ENCODE results near the gene LAMA2.

The LAMA2 gene

DNA sequence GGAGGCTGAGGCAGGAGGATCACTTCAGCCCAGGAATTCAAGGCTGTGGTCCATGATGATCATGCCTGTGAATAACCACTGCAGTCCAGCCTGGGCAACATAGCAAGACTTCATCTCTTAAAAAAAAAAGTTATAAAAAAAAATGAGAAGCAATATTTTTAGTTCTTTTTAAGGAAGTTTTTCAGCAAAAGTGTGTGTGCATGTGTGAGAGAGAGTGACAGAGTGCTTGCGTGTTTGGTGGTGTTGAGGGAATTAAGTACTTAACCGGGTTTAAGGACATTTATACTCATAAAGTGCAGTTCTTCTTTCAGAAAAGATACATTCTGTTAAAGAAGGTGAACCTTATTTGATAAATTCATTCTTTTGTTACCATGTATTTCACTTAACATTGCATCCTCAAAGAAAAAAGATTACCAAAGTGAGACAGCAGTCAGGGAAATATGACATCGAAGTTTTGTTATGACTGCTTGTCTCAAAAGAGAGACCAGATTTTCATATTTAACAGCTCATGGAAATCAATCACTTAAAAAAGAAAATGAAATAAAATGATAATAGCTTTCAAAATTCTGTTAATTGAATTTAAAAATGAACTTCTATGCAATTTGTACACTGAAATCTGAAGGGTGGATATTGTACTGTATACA lies 572.3 kb downstream of the LAMA2 start:
- DNase-seq (ENCODE audit: low read depth) = no peak

DNA sequence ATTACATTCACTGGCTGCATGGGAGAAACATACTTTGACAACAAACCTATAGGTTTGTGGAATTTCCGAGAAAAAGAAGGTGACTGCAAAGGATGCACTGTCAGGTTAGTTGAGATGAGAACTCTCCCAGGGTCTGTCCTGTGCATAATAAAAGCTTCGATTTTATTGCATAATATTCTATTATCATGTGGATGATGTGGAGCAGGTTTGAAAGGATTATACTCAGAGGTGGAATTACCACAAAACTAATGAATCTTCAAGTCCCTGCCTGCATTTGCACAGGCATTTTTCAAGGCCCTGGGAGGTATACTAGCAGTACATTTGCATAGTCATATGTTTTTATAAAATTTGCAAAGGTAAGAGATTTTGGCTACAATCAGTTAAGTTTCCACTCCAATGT lies 577.3 kb downstream of the LAMA2 start:
- DNase-seq (ENCODE audit: low read depth) = no peak

DNA sequence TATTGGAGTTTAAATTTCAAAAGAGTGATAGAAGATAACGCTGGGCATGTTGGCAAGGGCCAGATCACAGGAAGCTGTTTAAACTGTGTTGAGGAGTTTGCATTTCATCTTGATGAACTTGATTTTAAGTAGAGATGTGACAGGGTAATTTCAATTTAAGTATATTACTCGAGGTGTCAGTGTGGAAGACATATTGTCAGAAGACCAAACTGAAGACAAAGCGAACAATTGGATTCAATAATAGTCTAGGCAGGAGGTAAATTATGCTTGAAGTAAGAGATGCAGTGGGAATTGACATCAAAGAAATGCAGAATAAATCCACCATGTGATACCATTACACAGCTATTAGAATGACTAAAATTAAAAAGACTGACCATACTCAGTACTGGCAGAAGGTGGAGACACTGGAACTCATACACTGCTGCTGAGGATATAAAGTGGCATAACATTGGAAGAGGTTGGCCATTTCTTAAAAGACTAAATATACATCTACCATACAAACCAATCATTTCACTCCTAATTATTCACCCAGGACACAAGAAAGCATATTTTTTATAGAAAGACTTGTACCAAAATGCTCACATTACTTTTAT lies 586.2 kb downstream of the LAMA2 start:
- DNase-seq (ENCODE audit: low read depth) = no peak

DNA sequence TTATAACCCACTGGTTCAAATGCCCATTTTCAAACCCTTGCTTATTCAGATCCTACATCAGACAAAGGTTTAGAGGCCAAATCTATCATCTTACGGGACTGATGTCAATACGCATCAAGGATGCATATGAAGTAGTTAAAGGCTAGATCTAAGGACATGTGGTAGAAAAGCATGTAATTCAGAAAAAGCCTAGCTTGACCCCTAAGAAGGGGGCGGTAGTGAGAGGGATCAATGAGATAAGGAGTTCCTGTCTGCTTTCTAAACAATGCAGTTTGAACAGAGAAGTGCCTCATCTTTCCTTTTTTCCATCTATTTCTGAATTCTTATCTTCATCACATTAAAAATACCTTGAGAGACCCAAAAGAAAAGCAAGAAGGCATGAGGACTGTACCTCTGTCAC lies 589.3 kb downstream of the LAMA2 start:
- DNase-seq (ENCODE audit: low read depth) = no peak

DNA sequence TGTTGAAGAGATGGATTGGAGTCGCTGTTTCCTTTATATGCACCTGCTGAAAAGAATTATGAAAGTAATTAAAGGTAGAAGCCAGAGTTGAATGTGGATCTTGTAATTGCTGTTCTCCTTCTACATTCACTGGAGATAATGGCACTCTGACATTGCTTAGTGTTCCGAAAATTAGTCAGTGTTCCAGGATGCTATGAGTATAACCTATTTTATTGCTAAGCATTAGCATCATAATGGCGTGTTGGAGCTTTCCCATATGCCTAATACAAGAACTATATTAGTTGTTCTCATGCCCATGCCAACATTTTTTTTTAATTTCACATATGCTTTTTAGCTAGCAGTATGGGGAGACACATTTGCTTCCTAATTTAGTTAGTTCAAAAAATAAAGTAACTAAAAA lies 590.6 kb downstream of the LAMA2 start:
- no peak for DNase-seq (ENCODE audit: low read depth)

DNA sequence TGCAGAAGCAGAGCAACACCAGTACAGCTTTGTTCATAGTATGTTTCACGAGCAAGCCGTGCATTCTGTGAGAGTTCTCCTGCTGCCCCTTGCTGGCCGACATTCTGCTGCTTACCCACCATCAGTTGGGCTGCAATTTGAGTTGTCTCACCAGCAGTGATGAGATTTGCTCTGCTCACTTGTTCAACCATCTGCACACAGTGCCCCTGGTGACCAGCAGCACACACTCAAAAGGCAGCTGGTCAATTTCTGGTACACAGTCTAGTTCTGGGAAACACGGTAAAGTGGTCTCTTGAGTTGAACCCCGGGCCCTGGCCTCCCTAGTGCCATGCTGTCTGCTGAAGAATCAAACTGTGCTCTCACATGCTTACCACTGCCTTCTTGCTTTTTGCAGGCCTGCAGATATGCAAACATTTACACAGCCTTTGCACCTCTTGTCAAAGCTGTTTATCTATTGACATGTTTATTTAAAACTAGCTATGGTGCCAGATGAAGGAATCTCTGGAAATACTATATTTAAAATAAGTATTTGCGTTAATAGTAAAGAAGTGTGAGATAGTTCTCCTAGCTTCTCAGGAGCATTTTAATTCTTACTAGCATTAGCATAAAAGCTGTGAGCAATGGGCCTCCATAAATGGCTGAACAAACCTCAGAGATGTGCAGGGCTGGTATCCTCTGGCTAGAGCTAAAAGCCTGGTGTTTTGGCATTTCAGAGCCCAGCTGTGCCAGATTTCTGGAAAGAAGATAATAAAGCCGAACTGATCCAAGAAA lies 592.7 kb downstream of the LAMA2 start:
- DNase-seq (ENCODE audit: low read depth) = no peak

DNA sequence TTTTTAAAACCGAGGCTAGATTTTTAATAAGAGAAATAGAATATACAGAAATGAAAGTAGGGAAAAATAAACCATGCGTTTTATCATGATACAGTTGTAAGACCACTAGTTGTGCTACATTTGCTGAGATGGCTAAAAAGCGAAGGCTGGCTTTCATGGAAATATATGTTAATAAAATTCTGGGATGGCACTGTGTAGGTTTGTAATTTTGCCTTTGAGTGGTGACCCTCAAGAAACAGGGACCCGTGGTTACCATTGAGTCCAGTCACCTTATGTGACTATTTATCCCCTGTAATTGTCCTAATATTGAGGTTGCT lies 593.3 kb downstream of the LAMA2 start:
- DNase-seq (ENCODE audit: low read depth) = no peak

DNA sequence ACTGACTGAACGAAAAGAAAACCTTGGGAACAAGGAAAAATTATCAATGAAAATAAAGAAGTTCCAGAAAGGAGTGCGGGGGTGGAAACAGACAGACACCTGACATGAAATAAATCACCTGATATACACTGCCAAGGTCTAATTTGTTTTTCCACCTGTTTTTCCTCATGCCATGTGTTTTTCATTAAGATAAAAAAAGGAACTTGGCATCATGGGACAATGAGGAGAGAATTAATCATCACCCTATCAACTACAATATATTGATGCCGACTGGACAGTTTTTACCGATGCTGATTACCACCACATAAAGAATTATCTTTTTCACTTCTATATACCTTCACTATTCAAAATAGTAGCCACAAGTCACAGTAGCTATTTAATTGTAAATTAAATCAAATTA lies 593.9 kb downstream of the LAMA2 start:
- no peak for DNase-seq (ENCODE audit: low read depth)

DNA sequence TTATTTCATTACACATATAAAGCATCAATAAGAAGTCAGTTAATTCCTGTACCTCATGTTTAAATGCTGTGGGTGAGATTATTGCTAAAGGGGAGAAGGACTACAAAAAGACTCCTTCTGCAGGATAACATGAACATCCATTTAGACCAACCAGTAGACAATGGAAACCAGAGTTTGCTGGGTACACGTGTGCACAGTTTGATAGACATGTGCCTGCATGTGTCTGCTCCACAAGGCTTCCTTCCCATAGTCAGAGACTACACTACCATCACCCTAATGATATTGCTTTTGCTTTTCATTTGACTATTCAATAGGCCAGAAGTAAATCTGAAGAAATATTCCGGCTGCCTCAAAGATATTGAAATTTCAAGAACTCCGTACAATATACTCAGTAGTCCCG lies 595.4 kb downstream of the LAMA2 start:
- DNase-seq (ENCODE audit: low read depth) = no peak

DNA sequence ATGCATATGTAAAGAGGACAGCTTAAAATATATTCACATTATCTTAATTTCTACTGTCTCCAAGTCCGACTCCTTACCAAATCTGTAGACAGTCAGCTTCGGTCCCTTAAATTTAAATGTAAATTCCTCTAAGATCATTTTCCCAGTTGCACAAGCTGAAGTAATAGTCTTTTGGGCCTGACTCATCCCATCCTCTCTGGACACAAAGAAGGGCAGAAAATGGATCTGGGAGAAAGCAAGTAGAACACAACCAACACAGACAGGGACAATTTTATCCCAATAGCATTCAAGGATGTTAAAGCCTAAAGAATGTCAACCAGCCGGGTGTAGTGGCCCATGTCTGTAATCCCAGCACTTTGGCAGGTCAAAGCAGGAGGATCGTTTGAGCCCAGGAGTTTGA lies 598.8 kb downstream of the LAMA2 start:
- no peak for DNase-seq (ENCODE audit: low read depth)

DNA sequence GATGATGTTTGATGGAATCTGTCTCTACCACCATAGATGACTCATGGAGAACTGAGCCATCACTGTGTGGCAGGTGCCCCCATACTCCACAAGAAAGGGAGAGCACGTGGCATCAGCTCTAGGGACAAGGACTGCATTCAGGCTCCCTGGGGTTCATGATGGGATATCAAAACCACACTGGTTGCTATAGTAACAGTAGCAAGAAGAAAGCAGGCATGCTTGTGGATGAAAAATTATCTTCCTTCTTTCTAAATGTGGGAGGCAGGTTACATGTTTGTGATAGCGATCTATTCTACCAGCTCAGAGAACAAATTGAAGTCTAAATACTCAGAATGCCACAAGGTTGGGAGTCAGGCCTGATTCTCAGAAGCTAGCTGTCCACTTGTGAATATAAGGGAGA lies 602.8 kb downstream of the LAMA2 start:
- no peak for DNase-seq (ENCODE audit: low read depth)

DNA sequence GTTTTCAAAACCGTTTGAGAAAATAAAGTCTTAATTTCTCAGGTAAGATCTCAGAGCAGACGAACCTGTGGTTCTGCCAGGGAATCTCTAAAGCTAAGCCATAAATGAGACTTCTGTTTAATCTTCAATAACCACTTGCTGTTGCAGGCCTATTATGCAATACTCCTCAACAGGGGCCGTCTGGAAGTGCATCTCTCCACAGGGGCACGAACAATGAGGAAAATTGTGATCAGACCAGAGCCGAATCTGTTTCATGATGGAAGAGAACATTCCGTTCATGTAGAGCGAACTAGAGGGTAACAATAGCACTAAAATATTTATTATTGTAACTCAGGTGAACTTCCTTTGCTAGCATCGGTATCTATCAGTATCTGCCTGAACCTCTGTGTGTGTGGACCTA lies 603.4 kb downstream of the LAMA2 start:
- no peak for DNase-seq (ENCODE audit: low read depth)

DNA sequence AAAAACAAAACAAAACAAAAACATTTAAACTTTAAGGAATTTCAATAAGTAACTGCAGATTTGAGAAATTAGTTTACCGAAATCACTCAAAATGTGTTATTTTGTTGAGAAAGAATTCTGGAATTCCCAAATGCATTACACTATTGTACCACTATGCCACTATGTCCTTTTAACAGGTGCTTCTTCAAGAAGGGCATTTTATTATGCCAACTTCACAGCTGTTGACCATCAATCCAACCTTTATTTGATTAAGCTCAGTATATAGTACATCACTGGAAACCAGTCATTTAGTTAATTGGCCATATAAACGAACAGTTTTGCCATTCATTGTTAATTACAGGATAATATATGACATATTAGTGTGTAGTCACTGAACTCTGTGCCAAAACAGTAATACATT lies 605.4 kb downstream of the LAMA2 start:
- no peak for DNase-seq (ENCODE audit: low read depth)

DNA sequence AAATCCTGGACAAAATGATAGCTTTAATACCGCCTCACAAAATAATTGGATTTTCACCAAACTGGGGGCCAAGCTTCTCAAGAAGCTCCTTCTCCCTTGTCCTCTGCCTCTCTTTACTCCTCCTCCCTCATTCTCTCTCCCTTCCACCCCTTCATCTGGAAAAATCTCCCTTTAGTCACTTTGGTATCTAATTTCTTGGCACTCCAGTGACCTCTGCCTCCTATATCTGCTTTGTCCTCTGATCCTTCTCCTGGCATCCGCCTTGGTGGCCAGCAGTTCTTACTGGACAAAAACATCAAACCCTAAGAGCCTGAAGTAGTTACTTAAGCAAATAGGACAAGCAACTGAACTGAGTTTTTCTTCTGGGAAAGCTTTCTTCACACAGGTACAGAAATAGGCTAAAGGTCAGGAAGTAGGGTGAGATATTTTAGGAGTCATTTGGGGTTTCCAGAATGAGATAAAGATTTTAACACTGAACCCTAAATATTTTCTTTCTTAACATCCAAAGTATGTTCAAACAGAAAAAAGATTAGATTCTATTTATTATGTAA lies 606.4 kb downstream of the LAMA2 start:
- no peak for DNase-seq (ENCODE audit: low read depth)

DNA sequence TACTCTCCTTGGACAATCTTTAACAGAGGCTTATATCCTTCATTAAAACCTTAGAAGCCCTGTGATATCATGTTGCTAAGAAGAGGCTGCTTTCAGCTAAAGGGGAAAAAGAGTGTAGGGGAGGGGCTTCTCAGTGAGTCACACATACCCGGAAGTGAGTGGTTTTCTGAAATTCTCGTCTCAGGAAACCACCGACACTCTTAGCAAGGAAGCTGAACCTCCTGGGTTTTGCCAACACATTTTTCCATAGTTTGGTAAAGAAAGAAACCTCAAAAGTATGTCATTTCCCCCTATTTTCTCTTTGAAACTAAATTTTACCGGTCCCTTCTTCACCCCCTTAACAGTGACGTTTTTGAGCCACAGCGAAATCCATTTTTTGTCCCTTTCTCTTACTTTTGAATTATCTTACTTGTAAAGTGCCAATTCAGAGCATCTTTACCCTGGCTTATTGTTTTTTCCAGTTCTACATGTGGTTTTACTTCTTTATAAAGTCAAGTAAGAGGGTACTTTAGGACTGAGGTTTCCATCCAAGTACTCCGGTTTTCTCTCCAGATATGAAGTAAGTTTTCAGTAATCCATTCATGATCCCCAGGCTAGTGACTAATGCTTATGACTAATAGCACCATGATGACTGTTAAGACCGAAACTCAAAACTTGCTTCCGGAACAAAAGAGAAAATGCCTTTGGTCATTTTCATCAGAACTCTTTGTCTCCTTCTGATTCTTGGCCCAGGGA lies 607.8 kb downstream of the LAMA2 start:
- DNase-seq (ENCODE audit: low read depth) = peak; percentile 27

DNA sequence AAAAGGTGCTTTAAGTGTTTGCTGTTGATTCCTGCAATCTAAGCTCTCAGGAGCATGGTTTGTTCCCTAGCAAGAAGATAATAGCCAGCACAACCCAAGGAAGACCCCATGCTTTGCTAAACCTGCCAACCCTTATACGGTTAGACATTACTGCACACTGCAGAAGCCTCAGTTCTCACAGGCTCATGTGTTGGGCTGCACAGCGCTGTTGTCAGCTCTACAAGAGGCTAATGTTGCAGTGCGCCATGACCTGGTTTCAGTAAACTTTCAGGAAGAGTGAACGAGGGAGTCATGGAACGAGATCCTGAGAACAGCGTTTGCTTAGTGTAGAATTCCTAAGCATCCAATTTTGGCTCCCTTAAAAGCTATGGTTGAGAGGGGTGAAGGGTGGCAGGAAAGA lies 608.5 kb downstream of the LAMA2 start:
- no peak for DNase-seq (ENCODE audit: low read depth)

DNA sequence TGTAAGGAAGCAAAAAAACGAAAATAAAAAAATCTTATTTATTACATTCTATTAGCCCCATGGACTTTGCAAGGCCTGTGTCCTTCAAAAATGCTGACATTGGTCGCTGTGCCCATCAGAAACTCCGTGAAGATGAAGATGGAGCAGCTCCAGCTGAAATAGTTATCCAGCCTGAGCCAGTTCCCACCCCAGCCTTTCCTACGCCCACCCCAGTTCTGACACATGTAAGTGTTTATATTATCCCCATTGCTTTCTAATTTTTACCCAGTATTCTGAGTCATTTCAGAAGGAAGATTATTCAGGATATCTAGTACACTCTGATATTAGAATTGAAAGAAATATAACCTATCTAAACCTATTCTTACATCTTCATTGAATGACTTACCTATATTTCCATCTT lies 609.3 kb downstream of the LAMA2 start:
- DNase-seq (ENCODE audit: low read depth) = no peak

DNA sequence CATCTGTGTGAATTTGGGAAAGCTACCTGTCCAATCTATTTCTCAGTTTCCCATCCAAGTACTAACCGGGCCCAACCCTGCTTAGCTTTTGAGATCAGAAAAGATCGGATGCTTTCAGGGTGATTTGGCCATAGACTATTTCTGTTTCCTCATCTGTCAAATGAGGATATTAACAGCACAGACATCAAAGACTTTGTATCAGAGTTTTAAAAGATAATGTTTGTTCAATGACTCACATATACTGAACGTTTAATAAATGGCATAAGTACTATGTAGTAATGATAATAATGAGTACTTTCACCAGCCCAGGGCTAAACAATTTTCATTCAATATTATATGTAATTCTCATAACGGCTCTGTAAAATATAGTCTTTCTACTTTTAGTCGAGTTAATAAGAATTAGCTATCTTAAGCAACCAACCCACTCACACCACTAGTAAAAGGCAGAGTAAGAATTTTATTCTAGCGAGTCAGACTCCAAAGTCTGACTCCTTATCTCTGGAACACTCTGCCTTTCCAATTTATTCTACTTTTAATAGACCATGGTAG lies 610.5 kb downstream of the LAMA2 start:
- no peak for DNase-seq (ENCODE audit: low read depth)

DNA sequence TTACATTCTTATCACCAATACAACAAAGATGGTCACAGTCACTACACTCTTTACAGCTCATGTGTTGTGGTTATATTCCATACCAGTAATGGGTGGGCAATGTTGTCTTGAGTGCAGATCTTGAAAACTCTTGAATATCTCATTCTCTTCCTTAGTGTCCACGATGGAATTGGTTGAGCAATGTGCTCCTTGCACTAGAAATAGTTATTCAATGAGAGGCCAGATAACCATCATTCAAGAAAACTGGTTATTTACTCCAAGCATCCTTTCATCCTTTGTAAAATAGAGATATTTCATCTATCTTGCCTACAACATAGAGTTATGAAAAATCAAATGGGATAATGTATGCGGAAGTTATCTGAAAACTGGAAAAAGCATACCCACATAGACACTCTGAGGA lies 611.2 kb downstream of the LAMA2 start:
- no peak for DNase-seq (ENCODE audit: low read depth)

DNA sequence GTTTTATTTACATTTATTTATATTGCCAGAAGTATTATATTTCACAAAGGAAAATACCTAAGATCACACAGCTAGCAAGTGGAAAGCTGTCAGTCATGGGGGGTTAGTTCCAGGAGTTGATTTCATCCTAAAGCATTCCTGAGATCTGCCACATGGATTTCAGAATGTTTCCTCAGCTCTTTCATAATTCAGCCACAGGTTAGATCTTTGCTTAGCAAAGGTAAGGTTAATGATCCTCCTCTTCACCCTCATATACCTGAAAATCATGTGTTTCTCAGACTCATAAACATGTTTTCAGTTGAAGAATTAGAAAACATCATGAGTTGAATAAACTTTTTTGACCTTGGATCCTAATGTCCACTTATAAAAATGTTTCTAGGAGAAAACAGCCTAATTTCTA lies 611.6 kb downstream of the LAMA2 start:
- DNase-seq (ENCODE audit: low read depth) = no peak

DNA sequence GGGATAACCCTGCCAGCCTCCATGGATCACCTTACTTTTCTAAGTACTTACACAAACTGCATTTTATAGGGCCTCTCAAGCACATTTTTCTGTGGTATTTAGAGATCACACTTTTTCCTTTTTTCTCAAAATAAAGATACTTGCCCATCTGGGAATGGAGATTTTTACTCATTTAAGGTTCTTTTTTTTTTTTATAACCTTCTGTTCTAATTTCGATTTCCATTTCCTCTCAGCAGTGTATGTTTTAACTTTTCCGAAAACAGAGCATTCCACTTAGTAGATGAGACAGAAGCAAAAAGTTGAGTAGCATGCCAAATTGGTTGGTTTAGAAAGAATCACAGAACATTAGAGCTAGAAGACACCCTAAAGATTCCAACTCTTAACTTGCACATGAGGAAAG lies 612.7 kb downstream of the LAMA2 start:
- no peak for DNase-seq (ENCODE audit: low read depth)
